Lower leg skin (tissue), 4 donors: Measurements from ENCODE around the gene MUC4. TPM values are rescaled to one million over a fixed set of nuclear protein-coding genes. Genes with fewer than 3 reads are reported as not detected.

Experiments
- DNase-seq, 2 donors: peaks; one replicate each; pipeline ENCODE4 v3.0.0-alpha.2; 2019; ENCODE audit warnings: low spot score in 2 of 2
- H3K4me3 ChIP-seq: fragments of 200-600 bp; sonication (generic); 2 replicates; pipeline ENCODE4 v1.5.1; 2017; ENCODE audit warnings: mild to moderate bottlenecking, low read depth; ENCODE audit not compliant: poor library complexity, severe bottlenecking
- POLR2A ChIP-seq, 2 donors: fragments of 450-650 bp; IDR thresholded peaks; one replicate each; pipeline ENCODE4 v1.6.1; 2016 to 2017; ENCODE audit warnings: antibody characterized with exemption in 2 of 2, mild to moderate bottlenecking in 1 of 2, moderate library complexity in 1 of 2
- WGBS, 2 donors: methylation state at CpG; one replicate each; pipeline ENCODE4 v1.1.5; 2018; 5-methylcytosine and 5-hydroxymethylcytosine counted together
- intact Hi-C: fragments of 100-400 bp; cut with DNase I; formaldehyde crosslinking; loops from one replicate; pipeline ENCODE4 v1.15.0; 2023; ENCODE audit warnings: low total_unique reads
- total RNA-seq, 4 donors: library from RNA; depleted of rRNA; stranded (reverse); fragments of >200 nt; gene quantifications; one replicate each; pipeline ENCODE4 v1.1.0, GENCODE V29; 2016
- TF ChIP-seq, protein P1 (sequence below), 3 donors: fragments of 450-650 bp; IDR thresholded peaks; one replicate each; pipeline ENCODE4 v1.5.1; 2016; ENCODE audit warnings: antibody characterized with exemption in 3 of 3, mild to moderate bottlenecking in 3 of 3, moderate library complexity in 2 of 3

Gene MUC4
- total RNA-seq, 4 donors from 2014 or later: not detected

DNA sequence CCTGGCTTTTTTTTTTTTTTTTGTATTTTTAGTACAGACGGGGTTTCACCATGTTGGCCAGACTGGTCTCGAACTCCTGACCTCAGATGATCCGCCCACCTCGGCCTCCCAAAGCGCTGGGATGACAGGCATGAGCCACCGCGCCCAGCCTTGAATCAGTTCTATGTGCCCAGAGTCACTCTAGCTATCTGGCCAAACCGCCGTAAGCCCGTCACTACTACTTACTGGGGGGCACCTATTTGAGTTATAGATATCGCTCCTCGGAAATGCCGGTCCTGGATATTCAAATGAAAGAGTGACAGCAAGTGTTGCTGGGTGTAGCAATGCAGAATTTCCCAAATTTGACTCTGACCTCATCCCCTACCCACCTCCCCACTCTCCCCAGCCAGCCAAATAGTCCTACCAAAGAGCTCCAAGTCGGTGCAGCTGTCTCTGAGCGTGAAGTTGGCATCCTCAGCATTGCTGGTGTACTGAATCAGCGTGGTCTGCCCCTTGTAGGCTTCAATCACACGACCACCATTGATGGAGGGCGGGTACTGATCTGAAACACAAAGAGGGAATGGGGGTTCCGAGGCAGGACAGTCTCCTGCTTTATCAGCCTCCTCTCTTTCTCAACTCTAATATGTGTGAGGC, 52.9 kb downstream of the MUC4 start:
- WGBS, 2 donors: 77 to 80% methylated on average over 19 of the region's 19 CpGs
- no peak overlapping the region for H3K4me3 ChIP-seq
- intact Hi-C loops: no loop called here
- TF ChIP-seq, protein P1, sequence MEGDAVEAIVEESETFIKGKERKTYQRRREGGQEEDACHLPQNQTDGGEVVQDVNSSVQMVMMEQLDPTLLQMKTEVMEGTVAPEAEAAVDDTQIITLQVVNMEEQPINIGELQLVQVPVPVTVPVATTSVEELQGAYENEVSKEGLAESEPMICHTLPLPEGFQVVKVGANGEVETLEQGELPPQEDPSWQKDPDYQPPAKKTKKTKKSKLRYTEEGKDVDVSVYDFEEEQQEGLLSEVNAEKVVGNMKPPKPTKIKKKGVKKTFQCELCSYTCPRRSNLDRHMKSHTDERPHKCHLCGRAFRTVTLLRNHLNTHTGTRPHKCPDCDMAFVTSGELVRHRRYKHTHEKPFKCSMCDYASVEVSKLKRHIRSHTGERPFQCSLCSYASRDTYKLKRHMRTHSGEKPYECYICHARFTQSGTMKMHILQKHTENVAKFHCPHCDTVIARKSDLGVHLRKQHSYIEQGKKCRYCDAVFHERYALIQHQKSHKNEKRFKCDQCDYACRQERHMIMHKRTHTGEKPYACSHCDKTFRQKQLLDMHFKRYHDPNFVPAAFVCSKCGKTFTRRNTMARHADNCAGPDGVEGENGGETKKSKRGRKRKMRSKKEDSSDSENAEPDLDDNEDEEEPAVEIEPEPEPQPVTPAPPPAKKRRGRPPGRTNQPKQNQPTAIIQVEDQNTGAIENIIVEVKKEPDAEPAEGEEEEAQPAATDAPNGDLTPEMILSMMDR (IDR thresholded peaks at IDR 0.05): no peak
- no peak for TF ChIP-seq POLR2A (IDR thresholded peaks at IDR 0.05)
- DNase-seq: no peak

DNA sequence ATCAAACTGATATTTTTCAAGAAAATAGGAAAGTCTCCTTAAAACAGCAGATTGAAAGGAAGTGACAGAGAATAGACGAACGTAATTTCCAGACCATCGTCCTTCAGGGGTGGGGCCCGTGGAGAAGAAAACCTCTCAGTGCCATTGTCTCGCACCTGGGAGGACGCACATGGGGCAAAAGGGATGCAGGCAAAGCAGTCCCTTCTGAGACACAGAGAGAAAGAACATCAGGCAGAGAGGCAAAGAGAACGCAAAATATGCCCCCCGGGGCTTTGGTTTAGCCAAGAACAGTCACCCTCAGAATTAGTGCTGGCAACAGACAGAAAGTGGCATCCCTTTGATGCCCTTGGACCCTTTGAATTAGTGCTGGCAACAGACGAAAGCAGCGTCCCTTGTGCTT, 53.9 kb downstream of the MUC4 start:
- intact Hi-C loops: no loop called here
- WGBS, 2 donors: 32 to 36% methylated on average over 10 of the region's 10 CpGs
- no peak overlapping the region for H3K4me3 ChIP-seq
- DNase-seq: no peak
- TF ChIP-seq POLR2A (IDR thresholded peaks at IDR 0.05): no peak
- TF ChIP-seq, protein P1 (IDR thresholded peaks at IDR 0.05): no peak

DNA sequence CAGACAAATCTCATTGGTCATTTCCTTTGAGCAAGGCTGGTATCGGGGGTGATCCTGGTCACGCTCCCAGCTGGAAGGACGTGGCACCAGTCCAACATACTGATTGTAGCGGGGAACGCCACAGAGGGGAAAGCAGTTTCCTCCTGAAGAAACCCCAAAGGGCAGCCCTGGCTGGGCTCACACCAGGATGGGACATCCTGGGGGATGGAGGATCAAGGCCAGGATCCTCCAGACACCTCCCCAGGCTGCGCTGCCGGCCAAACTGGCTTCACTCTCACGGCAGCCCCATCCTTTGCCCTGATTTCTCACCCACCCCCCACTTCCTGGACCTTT, 54.3 kb downstream of the MUC4 start:
- no peak for DNase-seq
- no peak overlapping the region for H3K4me3 ChIP-seq
- TF ChIP-seq, protein P1 (IDR thresholded peaks at IDR 0.05): no peak
- no peak for TF ChIP-seq POLR2A (IDR thresholded peaks at IDR 0.05)
- 24 to 26% methylated on average over 8 of the region's 8 CpGs for WGBS, 2 donors
- intact Hi-C loops: no loop called here

DNA sequence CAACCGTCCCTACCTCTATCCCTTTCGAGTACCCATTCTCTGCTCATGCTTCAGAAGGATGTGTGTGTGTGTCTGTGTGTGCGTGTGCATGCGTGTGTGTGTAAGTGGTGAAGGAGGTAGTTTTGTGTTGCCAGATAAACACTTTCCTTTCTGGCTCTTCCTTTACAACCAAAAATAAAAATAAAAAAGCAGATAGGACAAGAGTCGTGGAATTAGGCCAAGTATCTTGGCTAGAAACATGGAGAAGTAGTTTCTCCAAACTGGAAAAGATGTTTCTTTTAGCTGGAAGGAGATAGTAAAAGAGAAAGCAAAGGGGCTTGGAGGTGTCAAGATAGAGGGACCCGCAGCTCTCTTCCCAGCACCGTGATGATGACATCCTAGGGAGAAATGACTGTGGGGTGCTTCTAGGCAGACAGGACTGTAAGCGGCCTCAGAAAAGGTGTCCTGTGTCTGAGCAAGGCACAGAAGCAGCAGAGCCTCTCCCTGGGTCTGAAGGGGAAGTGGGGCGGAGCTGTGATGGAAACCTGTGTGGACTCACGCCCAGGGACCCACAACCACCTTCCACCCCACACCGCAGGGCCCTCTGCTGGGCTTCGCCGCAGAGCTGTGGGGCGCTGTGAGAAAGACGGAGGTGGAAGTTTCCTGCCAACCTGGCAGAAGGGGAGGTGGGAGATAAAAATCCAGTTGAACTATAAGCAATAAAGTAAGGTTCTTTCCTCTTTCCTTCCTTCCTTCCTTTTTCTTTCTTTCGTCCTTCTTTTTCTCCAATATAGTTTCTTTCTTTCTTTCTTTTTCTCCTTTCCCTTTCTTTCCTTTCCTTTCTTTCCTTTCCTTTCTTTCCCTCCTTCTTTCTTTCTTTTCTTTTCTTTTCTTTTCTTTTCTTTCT, 55.7 kb downstream of the MUC4 start:
- no peak for DNase-seq
- no peak overlapping the region for H3K4me3 ChIP-seq
- TF ChIP-seq, protein P1 (IDR thresholded peaks at IDR 0.05): no peak
- TF ChIP-seq POLR2A (IDR thresholded peaks at IDR 0.05): no peak
- intact Hi-C loops: no loop called here
- WGBS, 2 donors: 79 to 82% methylated on average over 16 of the region's 16 CpGs

DNA sequence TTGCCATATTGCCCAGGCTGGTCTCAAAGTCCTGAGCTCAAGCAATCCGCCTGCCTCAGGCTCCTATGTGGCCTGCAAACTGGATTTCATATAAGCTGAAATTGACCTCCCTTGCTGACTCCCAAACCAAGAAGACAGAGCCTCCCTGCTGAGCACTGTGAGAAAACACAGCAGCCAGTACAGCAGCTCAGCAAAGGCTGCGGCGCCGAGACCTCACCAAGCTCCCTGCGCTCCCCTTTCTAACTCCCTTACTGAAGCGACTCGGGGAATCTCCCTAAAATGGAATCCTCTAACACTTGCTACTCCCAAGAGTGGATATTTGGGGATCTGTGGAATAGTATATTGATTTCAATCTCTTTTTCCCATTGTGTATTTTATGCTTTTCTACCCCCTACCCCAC, 56.3 kb downstream of the MUC4 start:
- no peak for DNase-seq
- 86 to 97% methylated on average over 7 of the region's 7 CpGs for WGBS, 2 donors
- no peak overlapping the region for H3K4me3 ChIP-seq
- intact Hi-C loops: no loop called here
- TF ChIP-seq POLR2A (IDR thresholded peaks at IDR 0.05): no peak
- TF ChIP-seq, protein P1 (IDR thresholded peaks at IDR 0.05): no peak
